ENCODE results near the gene DDX20.

DNA sequence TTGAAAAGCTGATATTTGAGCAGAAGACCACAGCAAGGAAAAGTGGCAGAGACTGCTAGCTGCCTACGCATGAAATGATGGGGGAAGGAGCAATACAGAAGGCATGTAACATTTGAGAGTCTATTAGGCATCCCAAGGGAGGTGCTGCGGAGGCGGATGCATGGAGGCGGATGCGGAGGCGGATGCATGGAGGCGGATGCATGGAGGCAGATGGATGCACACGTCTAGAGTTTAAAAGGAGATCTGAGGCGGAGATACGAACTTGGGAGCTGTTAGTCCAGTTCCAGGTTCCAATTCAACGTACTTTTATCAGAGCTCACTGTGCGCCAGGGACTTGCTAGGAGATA, 744 bp upstream of the DDX20 start:
- TF ChIP-seq CTCF (conservative IDR thresholded peaks at IDR 0.05 in 1 of 2, IDR thresholded peaks at IDR 0.05 in 1 of 2; ENCODE audit: extremely low read depth in 1 of 2, insufficient read depth in 1 of 2, low read depth in 1 of 2, low read length in 2 of 2) (no peak), EZH2 (IDR thresholded peaks at IDR 0.05; ENCODE audit: borderline replicate concordance, low read length) (no peak)

Data from mammary epithelial cell (primary cell).